H9 (cell line): Measurements from ENCODE around the gene GALNT15. TPM values are rescaled to one million over a fixed set of nuclear protein-coding genes. Genes with fewer than 3 reads are reported as not detected.

ENCODE experiments used
- DNase-seq: peaks from one replicate; pipeline ENCODE4 v3.0.0-alpha.2; 2017
- H2AFZ ChIP-seq: one replicate; pipeline ENCODE4 v1.6.1; 2013; ENCODE audit warnings: mild to moderate bottlenecking, low read length, control low read depth, moderate library complexity
- H2AK5ac ChIP-seq: 2 replicates; pipeline ENCODE4 v1.6.1; 2013; ENCODE audit warnings: low read length, control low read depth, mixed read lengths; ENCODE audit not compliant: insufficient read length
- H2BK120ac ChIP-seq: one replicate; pipeline ENCODE4 v1.6.1; 2013; ENCODE audit warnings: low read depth, mild to moderate bottlenecking, low read length, control low read depth, inconsistent platforms; ENCODE audit not compliant: poor library complexity, severe bottlenecking
- H2BK12ac ChIP-seq: 2 replicates; pipeline ENCODE4 v1.6.1; 2013; ENCODE audit warnings: low read length, control low read depth, mixed read lengths, low read depth; ENCODE audit not compliant: insufficient read length
- H2BK15ac ChIP-seq: 2 replicates; pipeline ENCODE4 v1.6.1; 2013; ENCODE audit warnings: low read depth, low read length, control low read depth
- H2BK20ac ChIP-seq: one replicate; pipeline ENCODE4 v1.6.1; 2013; ENCODE audit warnings: low read depth, mild to moderate bottlenecking, low read length, control low read depth, inconsistent platforms; ENCODE audit not compliant: poor library complexity, severe bottlenecking
- H2BK5ac ChIP-seq: 2 replicates; pipeline ENCODE4 v1.6.1; 2013; ENCODE audit warnings: low read length, control low read depth, mixed read lengths; ENCODE audit not compliant: insufficient read length
- H3K14ac ChIP-seq: 2 replicates; pipeline ENCODE4 v1.6.1; 2013; ENCODE audit warnings: low read length, control low read depth; ENCODE audit not compliant: insufficient read depth
- H3K18ac ChIP-seq: 2 replicates; pipeline ENCODE4 v1.6.1; 2013; ENCODE audit warnings: low read depth, mild to moderate bottlenecking, mixed read lengths, low read length, control low read depth; ENCODE audit not compliant: insufficient read length
- H3K23ac ChIP-seq: 2 replicates; pipeline ENCODE4 v1.6.1; 2013; ENCODE audit warnings: low read length, control low read depth, mixed read lengths, low read depth; ENCODE audit not compliant: insufficient read length
- H3K23me2 ChIP-seq: 2 replicates; pipeline ENCODE4 v1.6.1; 2013; ENCODE audit warnings: low read depth, mild to moderate bottlenecking, mixed read lengths, low read length, control low read depth; ENCODE audit not compliant: insufficient read length, poor library complexity, severe bottlenecking
- H3K27ac ChIP-seq: 2 replicates; pipeline ENCODE4 v1.5.1; 2013; ENCODE audit warnings: low read length, control low read depth, mixed read lengths, low read depth; ENCODE audit not compliant: insufficient read length
- H3K27me3 ChIP-seq: 2 replicates; pipeline ENCODE4 v1.6.1; 2013; ENCODE audit warnings: low read length, control low read depth, inconsistent platforms; ENCODE audit not compliant: insufficient read depth
- H3K4ac ChIP-seq: 2 replicates; pipeline ENCODE4 v1.6.1; 2013; ENCODE audit warnings: low read depth, mild to moderate bottlenecking, control low read depth, inconsistent platforms, low read length, moderate library complexity
- H3K4me1 ChIP-seq: 2 replicates; pipeline ENCODE4 v1.6.1; 2013; ENCODE audit warnings: low read length, control low read depth, inconsistent platforms; ENCODE audit not compliant: insufficient read depth
- H3K4me2 ChIP-seq: 2 replicates; pipeline ENCODE4 v1.6.1; 2013; ENCODE audit warnings: low read length, control low read depth, mixed read lengths; ENCODE audit not compliant: insufficient read length, insufficient read depth
- H3K56ac ChIP-seq: 2 replicates; pipeline ENCODE4 v1.6.1; 2013; ENCODE audit warnings: low read depth, mild to moderate bottlenecking, mixed read lengths, low read length, control low read depth; ENCODE audit not compliant: insufficient read length
- H3K79me1 ChIP-seq: 2 replicates; pipeline ENCODE4 v1.6.1; 2013; ENCODE audit warnings: low read depth, mild to moderate bottlenecking, moderate library complexity, low read length, control low read depth, inconsistent platforms; ENCODE audit not compliant: insufficient read depth, poor library complexity, severe bottlenecking
- H3K79me2 ChIP-seq: 2 replicates; pipeline ENCODE4 v1.6.1; 2013; ENCODE audit warnings: low read length, control low read depth, inconsistent platforms; ENCODE audit not compliant: insufficient read depth
- H3K9ac ChIP-seq: 2 replicates; pipeline ENCODE4 v1.6.1; 2013; ENCODE audit warnings: low read length, control low read depth, mixed read lengths; ENCODE audit not compliant: insufficient read length; ENCODE audit errors: extremely low read depth
- H3K9me3 ChIP-seq: one replicate; pipeline ENCODE4 v1.6.1; 2013; ENCODE audit warnings: low read depth, low read length, inconsistent platforms; ENCODE audit not compliant: control insufficient read depth
- H3T11ph ChIP-seq: one replicate; pipeline ENCODE4 v1.6.1; 2013; ENCODE audit warnings: mild to moderate bottlenecking, low read length, control low read depth, inconsistent platforms
- H4K20me1 ChIP-seq: one replicate; pipeline ENCODE4 v1.6.1; 2013; ENCODE audit not compliant: control insufficient read depth, insufficient read length, insufficient read depth
- H4K5ac ChIP-seq: 2 replicates; pipeline ENCODE4 v1.6.1; 2013; ENCODE audit warnings: low read depth, mild to moderate bottlenecking, mixed read lengths, low read length, control low read depth; ENCODE audit not compliant: insufficient read length
- H4K8ac ChIP-seq: replicated peaks from 2 replicates; pipeline ENCODE4 v1.6.1; 2013; ENCODE audit warnings: low read length, control low read depth, mixed read lengths, low read depth; ENCODE audit not compliant: insufficient read length
- H4K91ac ChIP-seq: 2 replicates; pipeline ENCODE4 v1.6.1; 2013; ENCODE audit warnings: low read depth, mild to moderate bottlenecking, moderate library complexity, mixed read lengths, low read length, control low read depth; ENCODE audit not compliant: insufficient read length
- H3K27ac Mint-ChIP-seq, 3 experiments: 2 replicates in 2 of 3; 3 replicates in 1 of 3; pipeline ENCODE4 v1.8.0; 2020 to 2021; ENCODE audit warnings: mixed read lengths in 3 of 3, mild to moderate bottlenecking in 1 of 3, moderate library complexity in 1 of 3
- H3K27me3 Mint-ChIP-seq: 2 replicates; pipeline ENCODE4 v1.8.0; 2021; ENCODE audit warnings: low read depth, mild to moderate bottlenecking, moderate library complexity, mixed read lengths
- H3K36me3 Mint-ChIP-seq, 3 experiments: 2 replicates in 2 of 3; 3 replicates in 1 of 3; pipeline ENCODE4 v1.8.0; 2020 to 2021; ENCODE audit warnings: low read depth in 3 of 3, mixed read lengths in 3 of 3; ENCODE audit not compliant: insufficient read depth in 1 of 3
- H3K4me1 Mint-ChIP-seq, 2 experiments: 2 replicates each; pipeline ENCODE4 v1.8.0; 2020; ENCODE audit warnings: mixed read lengths in 2 of 2
- H3K4me3 Mint-ChIP-seq, 2 experiments: 2 replicates in 1 of 2; 3 replicates in 1 of 2; pipeline ENCODE4 v1.8.0; 2020 to 2021; ENCODE audit warnings: mild to moderate bottlenecking in 2 of 2, mixed read lengths in 2 of 2, moderate library complexity in 1 of 2
- H3K9me3 Mint-ChIP-seq, 2 experiments: 2 replicates in 1 of 2; 3 replicates in 1 of 2; pipeline ENCODE4 v1.8.0; 2020; ENCODE audit warnings: mild to moderate bottlenecking in 2 of 2, mixed read lengths in 2 of 2, moderate library complexity in 1 of 2
- WGBS: extraction: QIAGEN DNeasy Blood & Tissue Kit; methylation state at CpG from one replicate; pipeline ENCODE4 v1.1.7; 2013; ENCODE audit warnings: missing lambda C conversion rate, low lambda C conversion rate, mixed read lengths; ENCODE audit not compliant: insufficient read length; ENCODE audit errors: extremely low coverage; 5-methylcytosine and 5-hydroxymethylcytosine counted together
- total RNA-seq: library from RNA; stranded (reverse); gene quantifications from 2 replicates; pipeline ENCODE4 v1.2.1, GENCODE V29; 2021
- TF ChIP-seq, protein P1 (sequence below): fragments of 200-600 bp; sonication (generic); conservative IDR thresholded peaks from 3 replicates; pipeline ENCODE4 v1.8.0; 2021; ENCODE audit warnings: antibody characterized with exemption, mild to moderate bottlenecking

GALNT15 gene
- total RNA-seq, 1 experiment from 2014 or later: 0.04 TPM

DNA sequence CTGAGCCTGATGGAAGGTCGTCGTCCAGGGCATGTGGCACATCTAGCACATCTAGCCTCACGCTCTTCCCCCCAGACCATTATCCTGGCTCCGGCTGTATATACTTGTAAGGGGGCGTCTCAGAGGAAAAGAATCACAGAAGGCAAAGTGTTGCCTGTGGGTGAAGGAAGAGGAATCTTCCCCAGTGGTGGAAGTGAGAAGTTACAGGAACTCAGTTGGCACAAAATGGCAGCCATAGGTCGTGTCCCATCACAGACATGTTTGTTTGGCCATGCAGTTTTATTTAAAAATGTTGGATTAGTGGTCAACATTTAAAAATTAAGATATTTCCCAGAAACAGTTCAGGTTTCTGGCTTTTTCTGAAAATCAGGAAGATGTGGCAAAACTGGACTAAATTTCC, 13.6 kb downstream of the GALNT15 start:
- H3K27ac ChIP-seq: no peak overlapping the region
- no peak overlapping the region for H4K8ac ChIP-seq
- H2BK120ac ChIP-seq: no peak overlapping the region
- H3K27me3 Mint-ChIP-seq: peaks cover 2% of the 10 kb centered on the region; the same call in 1 of the 2 replicates
- TF ChIP-seq, protein P1, sequence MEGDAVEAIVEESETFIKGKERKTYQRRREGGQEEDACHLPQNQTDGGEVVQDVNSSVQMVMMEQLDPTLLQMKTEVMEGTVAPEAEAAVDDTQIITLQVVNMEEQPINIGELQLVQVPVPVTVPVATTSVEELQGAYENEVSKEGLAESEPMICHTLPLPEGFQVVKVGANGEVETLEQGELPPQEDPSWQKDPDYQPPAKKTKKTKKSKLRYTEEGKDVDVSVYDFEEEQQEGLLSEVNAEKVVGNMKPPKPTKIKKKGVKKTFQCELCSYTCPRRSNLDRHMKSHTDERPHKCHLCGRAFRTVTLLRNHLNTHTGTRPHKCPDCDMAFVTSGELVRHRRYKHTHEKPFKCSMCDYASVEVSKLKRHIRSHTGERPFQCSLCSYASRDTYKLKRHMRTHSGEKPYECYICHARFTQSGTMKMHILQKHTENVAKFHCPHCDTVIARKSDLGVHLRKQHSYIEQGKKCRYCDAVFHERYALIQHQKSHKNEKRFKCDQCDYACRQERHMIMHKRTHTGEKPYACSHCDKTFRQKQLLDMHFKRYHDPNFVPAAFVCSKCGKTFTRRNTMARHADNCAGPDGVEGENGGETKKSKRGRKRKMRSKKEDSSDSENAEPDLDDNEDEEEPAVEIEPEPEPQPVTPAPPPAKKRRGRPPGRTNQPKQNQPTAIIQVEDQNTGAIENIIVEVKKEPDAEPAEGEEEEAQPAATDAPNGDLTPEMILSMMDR: no peak; the same call in 2 of the 3 replicates
- H3K9me3 ChIP-seq: no peaks in the 10 kb centered on the region
- no peak overlapping the region for H2AFZ ChIP-seq
- no peak overlapping the region for H3K23ac ChIP-seq
- no peaks in the 10 kb centered on the region for H3K36me3 Mint-ChIP-seq
- H3K27me3 ChIP-seq: no peaks in the 10 kb centered on the region
- H3K4ac ChIP-seq: no peak overlapping the region
- WGBS: no CpG with 5 or more reads among the region's 6 CpGs
- H3K79me2 ChIP-seq: no peaks in the 10 kb centered on the region
- no peak overlapping the region for H2BK20ac ChIP-seq
- H3K79me1 ChIP-seq: no peaks in the 10 kb centered on the region
- no peaks in the 10 kb centered on the region for H4K20me1 ChIP-seq
- no peak overlapping the region for H4K91ac ChIP-seq
- H3T11ph ChIP-seq: no peak overlapping the region
- H3K9me3 Mint-ChIP-seq: no peaks in the 10 kb centered on the region
- H3K56ac ChIP-seq: no peak overlapping the region
- no peak overlapping the region for H3K4me3 Mint-ChIP-seq
- no peak overlapping the region for H2BK5ac ChIP-seq
- H3K23me2 ChIP-seq: no peaks in the 10 kb centered on the region
- H3K18ac ChIP-seq: no peak overlapping the region
- no peak overlapping the region for H3K14ac ChIP-seq
- no peak overlapping the region for H2AK5ac ChIP-seq
- H3K4me1 Mint-ChIP-seq: no peaks in the 10 kb centered on the region
- no peak for DNase-seq
- H2BK12ac ChIP-seq: no peak overlapping the region
- H3K4me1 ChIP-seq: no peaks in the 10 kb centered on the region
- no peak overlapping the region for H3K27ac Mint-ChIP-seq
- H3K4me2 ChIP-seq: no peak overlapping the region
- H2BK15ac ChIP-seq: no peak overlapping the region
- H4K5ac ChIP-seq: no peak overlapping the region
- H3K9ac ChIP-seq: no peak overlapping the region
